ENCODE results near the gene CD33.

The CD33 gene

DNA sequence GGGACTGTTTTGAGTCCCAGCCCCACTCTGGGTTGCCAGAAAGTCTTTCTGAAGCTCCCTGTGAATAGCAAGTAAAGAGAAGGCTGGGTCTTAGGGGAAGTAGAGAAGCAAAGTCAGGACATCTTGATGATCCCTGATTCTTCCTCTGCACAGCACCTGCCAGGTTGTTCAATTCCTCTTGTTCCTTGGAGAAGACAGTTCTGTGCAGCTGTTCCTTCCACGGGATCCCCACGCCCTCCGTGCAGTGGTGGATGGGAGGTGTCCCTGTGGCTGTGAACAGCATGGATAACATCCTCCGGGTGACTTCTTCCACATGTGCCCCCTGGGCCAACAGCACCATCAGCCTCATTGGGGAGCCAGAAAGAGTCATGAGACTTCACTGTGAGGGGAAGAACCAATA is 57.5 kb downstream of the CD33 start:
- Histone ChIP-seq H3K9me3 (ENCODE audit: severe bottlenecking) (no peaks in the 10 kb centered on the region), H3K27me3 (ENCODE audit: insufficient read depth, poor library complexity, severe bottlenecking) (no peaks in the 10 kb centered on the region), H3K4me1 (ENCODE audit: insufficient read depth, poor library complexity, severe bottlenecking) (no peaks in the 10 kb centered on the region), H3K27ac (ENCODE audit: poor library complexity, severe bottlenecking) (no peak overlapping the region), H3K36me3 (ENCODE audit: low read depth) (no peaks in the 10 kb centered on the region), H3K4me3 (ENCODE audit: severe bottlenecking) (no peak overlapping the region)
- no peak for DNase-seq (ENCODE audit: low spot score)
- TF ChIP-seq, protein P1, sequence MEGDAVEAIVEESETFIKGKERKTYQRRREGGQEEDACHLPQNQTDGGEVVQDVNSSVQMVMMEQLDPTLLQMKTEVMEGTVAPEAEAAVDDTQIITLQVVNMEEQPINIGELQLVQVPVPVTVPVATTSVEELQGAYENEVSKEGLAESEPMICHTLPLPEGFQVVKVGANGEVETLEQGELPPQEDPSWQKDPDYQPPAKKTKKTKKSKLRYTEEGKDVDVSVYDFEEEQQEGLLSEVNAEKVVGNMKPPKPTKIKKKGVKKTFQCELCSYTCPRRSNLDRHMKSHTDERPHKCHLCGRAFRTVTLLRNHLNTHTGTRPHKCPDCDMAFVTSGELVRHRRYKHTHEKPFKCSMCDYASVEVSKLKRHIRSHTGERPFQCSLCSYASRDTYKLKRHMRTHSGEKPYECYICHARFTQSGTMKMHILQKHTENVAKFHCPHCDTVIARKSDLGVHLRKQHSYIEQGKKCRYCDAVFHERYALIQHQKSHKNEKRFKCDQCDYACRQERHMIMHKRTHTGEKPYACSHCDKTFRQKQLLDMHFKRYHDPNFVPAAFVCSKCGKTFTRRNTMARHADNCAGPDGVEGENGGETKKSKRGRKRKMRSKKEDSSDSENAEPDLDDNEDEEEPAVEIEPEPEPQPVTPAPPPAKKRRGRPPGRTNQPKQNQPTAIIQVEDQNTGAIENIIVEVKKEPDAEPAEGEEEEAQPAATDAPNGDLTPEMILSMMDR (IDR thresholded peaks at IDR 0.05; ENCODE audit: poor library complexity, severe bottlenecking), result no peak
- no peak for ATAC-seq (ENCODE audit: low read depth)

DNA sequence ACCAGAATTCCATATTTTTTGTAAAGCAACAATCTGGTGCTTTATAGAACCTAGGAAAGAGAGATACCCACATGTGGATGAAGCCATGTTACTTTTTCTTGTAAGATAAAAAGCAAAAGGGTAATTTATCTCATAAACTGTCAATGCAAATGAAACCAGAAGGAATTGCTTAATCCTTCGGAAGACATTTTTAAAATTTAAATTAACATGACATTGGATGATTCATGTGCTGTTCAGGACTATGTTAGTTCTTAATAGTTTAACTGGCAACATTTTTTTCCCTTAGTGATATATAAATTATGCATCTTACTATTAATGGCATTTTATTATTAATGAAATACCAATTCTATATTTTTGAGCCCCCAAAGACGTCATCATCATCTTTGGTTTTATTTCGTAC is 60.8 kb downstream of the CD33 start:
- no peaks in the 10 kb centered on the region for H3K9me3 ChIP-seq (ENCODE audit: severe bottlenecking)
- no peak for ATAC-seq (ENCODE audit: low read depth)
- H3K36me3 ChIP-seq (ENCODE audit: low read depth), result no peaks in the 10 kb centered on the region
- no peak overlapping the region for H3K4me3 ChIP-seq (ENCODE audit: severe bottlenecking)
- H3K4me1 ChIP-seq (ENCODE audit: insufficient read depth, poor library complexity, severe bottlenecking), result no peaks in the 10 kb centered on the region
- TF ChIP-seq, protein P1 (IDR thresholded peaks at IDR 0.05; ENCODE audit: poor library complexity, severe bottlenecking), result no peak
- no peak for DNase-seq (ENCODE audit: low spot score)
- peaks cover 4% of the 10 kb centered on the region for H3K27me3 ChIP-seq (ENCODE audit: insufficient read depth, poor library complexity, severe bottlenecking)
- H3K27ac ChIP-seq (ENCODE audit: poor library complexity, severe bottlenecking), result no peak overlapping the region

All from RWPE2 (cell line).